T-helper 2 cell treated with Interferon-gamma antibody and Interleukin-4, amounts not matched to agents 5 μg/mL and 100 μg/mL, for 36 hours (primary cell): ENCODE measurements around the gene UTP20.
A peak's percentile ranks its signal among the peaks of the same experiment; 100 is the strongest.
"Not testable (repeated sequence)": the region's sequence is repeated elsewhere in the genome, so short reads cannot be mapped to it uniquely, and the experiment has no call there.

Experiments used
- DNase-seq: peaks from one replicate; pipeline ENCODE4 v3.0.0; 2021; ENCODE audit warnings: low spot score
- H3K27ac Mint-ChIP-seq: one replicate; pipeline ENCODE4 v1.8.0; 2021; ENCODE audit warnings: mild to moderate bottlenecking, mixed read lengths
- H3K27me3 Mint-ChIP-seq: one replicate; pipeline ENCODE4 v1.8.0; 2021; ENCODE audit warnings: low read depth, mixed read lengths
- H3K36me3 Mint-ChIP-seq: one replicate; pipeline ENCODE4 v1.8.0; 2021; ENCODE audit warnings: low read depth, mixed read lengths
- H3K4me1 Mint-ChIP-seq: one replicate; pipeline ENCODE4 v1.8.0; 2021; ENCODE audit warnings: low read depth, mixed read lengths
- H3K4me3 Mint-ChIP-seq: one replicate; pipeline ENCODE4 v1.8.0; 2022; ENCODE audit warnings: mild to moderate bottlenecking, moderate library complexity, mixed read lengths
- H3K9me3 Mint-ChIP-seq: one replicate; pipeline ENCODE4 v1.8.0; 2021; ENCODE audit warnings: mixed read lengths

UTP20 gene

GRCh38 chr12:101343893-101344292, 64.0 kb downstream of the UTP20 start:
- Mint-ChIP-seq H3K9me3 (no peaks in the 10 kb centered on the region), H3K27me3 (no peaks in the 10 kb centered on the region), H3K4me3 (no peak overlapping the region), H3K36me3 (peaks cover 38% of the 10 kb centered on the region), H3K4me1 (no peaks in the 10 kb centered on the region), H3K27ac (no peak overlapping the region)
- DNase-seq: no peak

- H3K36me3 Mint-ChIP-seq: peaks cover 37% of the 10 kb centered on the region
- no peaks in the 10 kb centered on the region for H3K27me3 Mint-ChIP-seq
- no peak overlapping the region for H3K27ac Mint-ChIP-seq
- no peak overlapping the region for H3K4me3 Mint-ChIP-seq
- H3K9me3 Mint-ChIP-seq: peaks cover 4% of the 10 kb centered on the region
- H3K4me1 Mint-ChIP-seq: no peaks in the 10 kb centered on the region
- no peak for DNase-seq
Measured at GRCh38 chr12:101351682-101352081, 71.8 kb downstream of the UTP20 start.

- Mint-ChIP-seq H3K36me3 (peaks cover 32% of the 10 kb centered on the region), H3K9me3 (no peaks in the 10 kb centered on the region), H3K27ac (no peak overlapping the region), H3K27me3 (no peaks in the 10 kb centered on the region), H3K4me1 (no peaks in the 10 kb centered on the region), H3K4me3 (no peak overlapping the region)
- DNase-seq: no peak
Measured at GRCh38 chr12:101356794-101357193, 76.9 kb downstream of the UTP20 start.

GRCh38 chr12:101361455-101361854, 81.5 kb downstream of the UTP20 start:
- H3K4me1 Mint-ChIP-seq: no peaks in the 10 kb centered on the region
- no peaks in the 10 kb centered on the region for H3K27me3 Mint-ChIP-seq
- DNase-seq: no peak
- no peak overlapping the region for H3K27ac Mint-ChIP-seq
- no peaks in the 10 kb centered on the region for H3K9me3 Mint-ChIP-seq
- H3K4me3 Mint-ChIP-seq: no peak overlapping the region
- H3K36me3 Mint-ChIP-seq: peaks cover 35% of the 10 kb centered on the region

GRCh38 chr12:101368016-101368415, 88.1 kb downstream of the UTP20 start:
- Mint-ChIP-seq H3K4me3 (no peak overlapping the region), H3K27me3 (no peaks in the 10 kb centered on the region), H3K36me3 (peaks cover 42% of the 10 kb centered on the region), H3K4me1 (no peaks in the 10 kb centered on the region), H3K9me3 (no peaks in the 10 kb centered on the region), H3K27ac (no peak overlapping the region)
- no peak for DNase-seq

GRCh38 chr12:101372431-101372830, 92.5 kb downstream of the UTP20 start:
- Mint-ChIP-seq H3K27ac (no peak overlapping the region), H3K9me3 (no peaks in the 10 kb centered on the region), H3K27me3 (no peaks in the 10 kb centered on the region), H3K4me1 (no peaks in the 10 kb centered on the region), H3K4me3 (no peak overlapping the region), H3K36me3 (peaks cover 45% of the 10 kb centered on the region)
- DNase-seq: no peak

- no peak overlapping the region for H3K4me3 Mint-ChIP-seq
- H3K27ac Mint-ChIP-seq: no peak overlapping the region
- H3K27me3 Mint-ChIP-seq: no peaks in the 10 kb centered on the region
- no peaks in the 10 kb centered on the region for H3K4me1 Mint-ChIP-seq
- peaks cover 51% of the 10 kb centered on the region for H3K36me3 Mint-ChIP-seq
- H3K9me3 Mint-ChIP-seq: no peaks in the 10 kb centered on the region
- no peak for DNase-seq
Measured at GRCh38 chr12:101375573-101375972, 95.7 kb downstream of the UTP20 start.

- DNase-seq: no peak
- Mint-ChIP-seq H3K4me3 (no peak overlapping the region), H3K9me3 (no peaks in the 10 kb centered on the region), H3K4me1 (no peaks in the 10 kb centered on the region), H3K27ac (no peak overlapping the region), H3K27me3 (no peaks in the 10 kb centered on the region), H3K36me3 (peaks cover 47% of the 10 kb centered on the region)
Measured at GRCh38 chr12:101379149-101379548, 99.2 kb downstream of the UTP20 start.

GRCh38 chr12:101391181-101391580, 111.3 kb downstream of the UTP20 start:
- not testable (repeated sequence) for H3K4me1 Mint-ChIP-seq, H3K27me3 Mint-ChIP-seq, H3K27ac Mint-ChIP-seq, H3K4me3 Mint-ChIP-seq, H3K9me3 Mint-ChIP-seq, DNase-seq
- peaks cover 49% of the 10 kb centered on the region for H3K36me3 Mint-ChIP-seq

- Mint-ChIP-seq H3K36me3 (no peaks in the 10 kb centered on the region), H3K4me3 (peak overlapping the region; percentile 99), H3K4me1 (peaks cover 15% of the 10 kb centered on the region), H3K27ac (peak overlapping the region; percentile 94), H3K27me3 (peaks cover under 1% of the 10 kb centered on the region), H3K9me3 (no peaks in the 10 kb centered on the region)
- DNase-seq: no peak
Measured at GRCh38 chr12:101407049-101407435, 127.1 kb downstream of the UTP20 start.

- Mint-ChIP-seq H3K36me3 (no peaks in the 10 kb centered on the region), H3K4me3 (peak within 1 kb of the TSS; percentile 99), H3K9me3 (no peaks in the 10 kb centered on the region), H3K27me3 (peaks cover 7% of the 10 kb centered on the region), H3K4me1 (peaks cover 15% of the 10 kb centered on the region), H3K27ac (peak within 1 kb of the TSS; percentile 94)
- DNase-seq: peak; percentile 86
Measured at GRCh38 chr12:101407436-101408345, 127.8 kb downstream of the UTP20 start, which contains the start of gene ARL1. TSS of gene ARL1 (minus strand) at chr12:101407772. CDS start at chr12:101407645, 127 bp downstream.

- not testable (repeated sequence) for H3K27ac Mint-ChIP-seq, H3K36me3 Mint-ChIP-seq, H3K4me3 Mint-ChIP-seq, DNase-seq, H3K9me3 Mint-ChIP-seq
- Mint-ChIP-seq H3K4me1 (peaks cover 12% of the 10 kb centered on the region), H3K27me3 (peaks cover 16% of the 10 kb centered on the region)
Measured at GRCh38 chr12:101410169-101410568, 130.3 kb downstream of the UTP20 start.

GRCh38 chr12:101414533-101415119, 134.7 kb downstream of the UTP20 start:
- Mint-ChIP-seq H3K27me3 (peaks cover 20% of the 10 kb centered on the region), H3K4me3 (no peak overlapping the region), H3K27ac (no peak overlapping the region), H3K36me3 (no peaks in the 10 kb centered on the region), H3K4me1 (no peaks in the 10 kb centered on the region), H3K9me3 (no peaks in the 10 kb centered on the region)
- DNase-seq: no peak

GRCh38 chr12:101415228-101415627, 135.3 kb downstream of the UTP20 start:
- Mint-ChIP-seq H3K27me3 (peaks cover 20% of the 10 kb centered on the region), H3K9me3 (no peaks in the 10 kb centered on the region), H3K36me3 (no peaks in the 10 kb centered on the region), H3K4me3 (no peak overlapping the region), H3K27ac (no peak overlapping the region), H3K4me1 (no peaks in the 10 kb centered on the region)
- no peak for DNase-seq
